Hematopoietic multipotent progenitor cell treated with erythropoietin and hydrocortisone succinate and interleukin-3 and kit ligand, for 8 days (in vitro differentiated cells): ENCODE data around the gene ZNF865.
A peak's percentile ranks its signal among the peaks of the same experiment; 100 is the strongest.

ENCODE experiments used
- DNase-seq: peaks from one replicate; pipeline ENCODE4 v3.0.0-alpha.2; 2015

Gene ZNF865

GRCh38 chr19:55609326-55609725 is 3.9 kb downstream of the ZNF865 start:
- no peak for DNase-seq

GRCh38 chr19:55611300-55611982 is 6.0 kb downstream of the ZNF865 start:
- no peak for DNase-seq

- DNase-seq: no peak
Observed at GRCh38 chr19:55611983-55612645, 6.7 kb downstream of the ZNF865 start.

- DNase-seq: no peak
Observed at GRCh38 chr19:55613396-55613795, 7.9 kb downstream of the ZNF865 start.

GRCh38 chr19:55613930-55614710 is 8.7 kb downstream of the ZNF865 start:
- no peak for DNase-seq

GRCh38 chr19:55614711-55615542 is 9.5 kb downstream of the ZNF865 start:
- no peak for DNase-seq

- DNase-seq: no peak
Observed at GRCh38 chr19:55615543-55616394, 10.3 kb downstream of the ZNF865 start.

GRCh38 chr19:55616395-55616875 is 11.0 kb downstream of the ZNF865 start:
- DNase-seq: no peak

GRCh38 chr19:55617426-55617825 is 12.0 kb downstream of the ZNF865 start:
- no peak for DNase-seq

- no peak for DNase-seq
Observed at GRCh38 chr19:55618426-55618825, 13.0 kb downstream of the ZNF865 start.

GRCh38 chr19:55619286-55619685 is 13.8 kb downstream of the ZNF865 start:
- DNase-seq: no peak

- DNase-seq: peak; percentile 38
Observed at GRCh38 chr19:55620410-55621204, 15.2 kb downstream of the ZNF865 start.

- DNase-seq: no peak
Observed at GRCh38 chr19:55621205-55621672, 15.8 kb downstream of the ZNF865 start.

- DNase-seq: no peak
Observed at GRCh38 chr19:55621673-55622231, 16.3 kb downstream of the ZNF865 start.

- DNase-seq: no peak
Observed at GRCh38 chr19:55622242-55622969, 17.0 kb downstream of the ZNF865 start.

GRCh38 chr19:55623130-55623529 is 17.7 kb downstream of the ZNF865 start:
- no peak for DNase-seq

- peak; percentile 39 for DNase-seq
Observed at GRCh38 chr19:55623561-55623960, 18.1 kb downstream of the ZNF865 start.

- DNase-seq: peak; percentile 91
Observed at GRCh38 chr19:55624109-55625003, 18.9 kb downstream of the ZNF865 start, which contains the start of gene ZNF784. Gene ZNF784 (minus strand): TSS chr19:55624566. CDS start chr19:55624561, 5 bp downstream.

- DNase-seq: no peak
Observed at GRCh38 chr19:55625004-55625326, 19.5 kb downstream of the ZNF865 start.
